K562 (cell line): Measurements from ENCODE around the gene TMEM234. TPM values are rescaled to one million over a fixed set of nuclear protein-coding genes. Genes with fewer than 3 reads are reported as not detected.

Experiments used
- FOXM1 ChIP-seq, 2 experiments: fragments of 450-650 bp in 1 of 2; sonication (generic) in 1 of 2; formaldehyde crosslinking in 1 of 2; IDR thresholded peaks; 2 replicates each; pipeline versions ENCODE4 v1.6.1 to v1.9.0; 2017 to 2022; ENCODE audit warnings: low read depth in 2 of 2, mild to moderate bottlenecking in 2 of 2, missing genetic modification reagents in 1 of 2, moderate library complexity in 1 of 2
- KLF13 ChIP-seq: fragments of 450-650 bp; IDR thresholded peaks from 2 replicates; pipeline ENCODE4 v1.6.1; 2016; ENCODE audit warnings: missing genetic modification characterization, low read depth, mild to moderate bottlenecking, missing compliant biosample characterization, moderate library complexity, borderline replicate concordance
- MECOM ChIP-seq: fragments of 250-450 bp; sonication (Bioruptor Pico); IDR thresholded peaks from 2 replicates; pipeline ENCODE4 v1.8.0; 2022; ENCODE audit warnings: inconsistent platforms
- NR4A1 ChIP-seq, 2 experiments: fragments of 250-450 bp in 1 of 2; fragments of 450-650 bp in 1 of 2; sonication (Bioruptor Pico) in 1 of 2; IDR thresholded peaks; 2 replicates each; pipeline versions ENCODE4 v1.4.0 to v1.6.1; 2016 to 2020; ENCODE audit warnings: mild to moderate bottlenecking in 2 of 2, missing compliant biosample characterization in 1 of 2, missing genetic modification characterization in 1 of 2, moderate library complexity in 1 of 2
- PML ChIP-seq: IDR thresholded peaks from 2 replicates; pipeline ENCODE4 v1.6.1; 2012; ENCODE audit warnings: low read length, inconsistent platforms
- PRPF4 ChIP-seq: fragments of 200-400 bp; formaldehyde crosslinking; IDR thresholded peaks from one replicate; pipeline ENCODE4 v1.6.1; 2017; ENCODE audit warnings: low read length, low read depth, mild to moderate bottlenecking; ENCODE audit not compliant: insufficient read depth, poor library complexity, severe bottlenecking
- RFX5 ChIP-seq: IDR thresholded peaks from 2 replicates; pipeline ENCODE4 v1.6.1; 2011; ENCODE audit warnings: low read depth, mild to moderate bottlenecking, improper control_type of control experiment, low read length
- XRCC4 ChIP-seq: IDR thresholded peaks from one replicate; pipeline ENCODE4 v1.6.1; 2011; ENCODE audit not compliant: insufficient read depth, insufficient read length; ENCODE audit errors: extremely low read depth
- ZBTB7A ChIP-seq: IDR thresholded peaks from 2 replicates; pipeline ENCODE4 v1.6.1; 2011; ENCODE audit warnings: low read depth, mild to moderate bottlenecking, low read length, moderate library complexity, borderline replicate concordance; ENCODE audit not compliant: control insufficient read depth
- ZNF584 ChIP-seq: fragments of 200-800 bp; sonication (Bioruptor generic); IDR thresholded peaks from 2 replicates; pipeline ENCODE4 v1.6.1; 2016; ENCODE audit warnings: low read depth, mild to moderate bottlenecking, missing genetic modification characterization, missing compliant biosample characterization
- polyA plus RNA-seq, 8 experiments: library from polyadenylated mRNA; depleted of rRNA in 4 of 8; stranded (reverse) in 5 of 8; unstranded in 3 of 8; fragments of >200 nt; fragmentation: Nextera tagmentation in 2 of 8; fragmentation: Illumina TruSeq in 1 of 8; extraction: Ambion mirVana in 2 of 8; extraction: Trizol in 1 of 8; gene quantifications; 2 replicates each; pipeline versions ENCODE4 v1.2.1 to v1.2.3, GENCODE V29; 2011 to 2014; ENCODE audit warnings: inconsistent platforms in 1 of 8, missing spikeins in 1 of 8
- total RNA-seq, 7 experiments: library from RNA; depleted of rRNA in 6 of 7; stranded (reverse); fragments of >200 nt in 6 of 7; fragmentation: Illumina TruSeq in 2 of 7; extraction: Trizol in 2 of 7; gene quantifications; 2 replicates each; pipeline versions ENCODE4 v1.2.1 to v1.2.3, GENCODE V29; 2011 to 2021; ENCODE audit warnings: low replicate concordance in 1 of 7
- TF ChIP-seq, protein P1 (sequence below), 3 experiments: fragments of 200-800 bp in 1 of 3; sonication (Bioruptor generic) in 1 of 3; sonication (generic) in 1 of 3; formaldehyde crosslinking in 1 of 3; IDR thresholded peaks; 2 replicates each; pipeline versions ENCODE4 v1.6.1 to v1.8.0; 2016 to 2022; ENCODE audit warnings: mild to moderate bottlenecking in 2 of 3, missing compliant biosample characterization in 2 of 3, missing genetic modification characterization in 2 of 3, missing genetic modification reagents in 1 of 3
- TF ChIP-seq, protein P2 (sequence below): fragments of 150-350 bp; IDR thresholded peaks from 2 replicates; pipeline ENCODE4 v1.6.1; 2014; ENCODE audit warnings: low read depth, mild to moderate bottlenecking, low read length, borderline replicate concordance
- TF ChIP-seq, protein P3 (sequence below): fragments of 450-650 bp; IDR thresholded peaks from 2 replicates; pipeline ENCODE4 v1.6.1; 2016; ENCODE audit warnings: missing biosample characterization, missing genetic modification characterization
- TF ChIP-seq, protein P4 (sequence below), 3 experiments: IDR thresholded peaks in 2 of 3; conservative IDR thresholded peaks in 1 of 3; 2 replicates each; pipeline ENCODE4 v1.5.1; 2011 to 2012; ENCODE audit warnings: low read length in 3 of 3, mild to moderate bottlenecking in 3 of 3, control low read depth in 2 of 3, improper control_type of control experiment in 1 of 3, inconsistent platforms in 1 of 3, low read depth in 1 of 3, mixed read lengths in 1 of 3, moderate library complexity in 1 of 3; ENCODE audit not compliant: insufficient read depth in 2 of 3
- TF ChIP-seq, protein P5 (sequence below): fragments of 250-450 bp; sonication (Bioruptor Pico); IDR thresholded peaks from 2 replicates; pipeline ENCODE4 v1.5.0; 2021

The TMEM234 gene
- total and polyA plus RNA-seq, 9 of the 15 experiments (the other 6 are each of a cell fraction or from before 2014, with no cell fraction given): 5.0 to 12.9 (median 7.6) TPM

DNA sequence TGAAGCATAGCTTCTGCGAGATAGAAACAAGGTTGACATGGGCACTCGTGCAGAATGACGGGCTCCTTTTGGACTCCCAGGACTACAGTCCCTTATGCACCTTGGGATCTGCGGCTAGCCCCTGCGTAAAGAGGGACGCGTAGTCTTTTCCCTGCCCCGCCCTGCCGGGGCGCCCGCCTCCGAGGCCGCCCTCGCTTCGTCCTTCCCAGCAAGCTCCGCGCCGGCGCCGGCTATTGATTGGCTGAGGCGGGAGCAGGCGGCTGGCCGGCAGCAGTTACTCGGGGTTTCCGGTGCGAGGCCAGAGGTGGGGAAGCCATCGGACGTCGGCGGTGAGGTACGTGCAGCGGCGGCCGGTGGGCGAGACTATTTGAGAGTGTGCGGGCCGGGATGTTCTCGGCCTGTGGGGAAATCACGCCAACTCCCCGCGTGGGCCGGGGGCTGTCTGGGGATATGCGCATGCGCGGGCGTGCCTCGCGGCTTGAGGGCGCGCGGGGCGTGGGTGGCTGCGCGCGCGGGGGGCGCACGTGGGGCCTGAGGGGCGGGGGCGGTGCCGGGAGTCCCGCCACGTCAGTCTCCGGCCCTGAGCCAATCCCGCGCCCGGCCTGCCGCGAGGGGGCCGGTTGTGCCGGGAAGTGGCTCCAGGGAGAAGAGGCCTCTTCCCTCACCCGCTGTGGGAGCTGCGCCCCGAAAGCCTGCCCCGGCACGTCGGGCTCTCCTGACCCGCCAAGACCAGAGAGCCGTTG is 42.5 kb downstream of the TMEM234 start, which contains the start of gene TXLNA (continued):
- TF ChIP-seq MECOM (CRISPR knock-in tag) (0 out of 2 replicates have a peak, but pooled peaks have one; percentile 19), KLF13 (tag) (peak; percentile 93), PRPF4 (peak; percentile 56), PML (peak; percentile 41), ZBTB7A (peak; percentile 80; the same call in 1 of the 2 replicates), ZNF584 (CRISPR knock-in tag) (peak; percentile 95), RFX5 (no peak), FOXM1 (IDR thresholded peaks at IDR 0.05; ENCODE audit: low read depth) (no peak), FOXM1 (CRISPR knock-in tag; IDR thresholded peaks at IDR 0.05; ENCODE audit: low read depth) (no peak), XRCC4 (no peak), NR4A1 (CRISPR knock-in tag; IDR thresholded peaks at IDR 0.05) (peak; percentile 17), NR4A1 (tag; IDR thresholded peaks at IDR 0.05) (peak; percentile 89)
- TF ChIP-seq, protein P1, sequence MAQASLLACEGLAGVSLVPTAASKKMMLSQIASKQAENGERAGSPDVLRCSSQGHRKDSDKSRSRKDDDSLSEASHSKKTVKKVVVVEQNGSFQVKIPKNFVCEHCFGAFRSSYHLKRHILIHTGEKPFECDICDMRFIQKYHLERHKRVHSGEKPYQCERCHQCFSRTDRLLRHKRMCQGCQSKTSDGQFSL (CRISPR knock-in tag; IDR thresholded peaks at IDR 0.05): 0 out of 2 replicates have a peak, but pooled peaks have one; percentile 1
- TF ChIP-seq, protein P1 (tag; IDR thresholded peaks at IDR 0.05): 0 out of 4 replicates have a peak, but pooled peaks of 1 of the 2 experiments have one; percentile 4
- TF ChIP-seq, protein P2, sequence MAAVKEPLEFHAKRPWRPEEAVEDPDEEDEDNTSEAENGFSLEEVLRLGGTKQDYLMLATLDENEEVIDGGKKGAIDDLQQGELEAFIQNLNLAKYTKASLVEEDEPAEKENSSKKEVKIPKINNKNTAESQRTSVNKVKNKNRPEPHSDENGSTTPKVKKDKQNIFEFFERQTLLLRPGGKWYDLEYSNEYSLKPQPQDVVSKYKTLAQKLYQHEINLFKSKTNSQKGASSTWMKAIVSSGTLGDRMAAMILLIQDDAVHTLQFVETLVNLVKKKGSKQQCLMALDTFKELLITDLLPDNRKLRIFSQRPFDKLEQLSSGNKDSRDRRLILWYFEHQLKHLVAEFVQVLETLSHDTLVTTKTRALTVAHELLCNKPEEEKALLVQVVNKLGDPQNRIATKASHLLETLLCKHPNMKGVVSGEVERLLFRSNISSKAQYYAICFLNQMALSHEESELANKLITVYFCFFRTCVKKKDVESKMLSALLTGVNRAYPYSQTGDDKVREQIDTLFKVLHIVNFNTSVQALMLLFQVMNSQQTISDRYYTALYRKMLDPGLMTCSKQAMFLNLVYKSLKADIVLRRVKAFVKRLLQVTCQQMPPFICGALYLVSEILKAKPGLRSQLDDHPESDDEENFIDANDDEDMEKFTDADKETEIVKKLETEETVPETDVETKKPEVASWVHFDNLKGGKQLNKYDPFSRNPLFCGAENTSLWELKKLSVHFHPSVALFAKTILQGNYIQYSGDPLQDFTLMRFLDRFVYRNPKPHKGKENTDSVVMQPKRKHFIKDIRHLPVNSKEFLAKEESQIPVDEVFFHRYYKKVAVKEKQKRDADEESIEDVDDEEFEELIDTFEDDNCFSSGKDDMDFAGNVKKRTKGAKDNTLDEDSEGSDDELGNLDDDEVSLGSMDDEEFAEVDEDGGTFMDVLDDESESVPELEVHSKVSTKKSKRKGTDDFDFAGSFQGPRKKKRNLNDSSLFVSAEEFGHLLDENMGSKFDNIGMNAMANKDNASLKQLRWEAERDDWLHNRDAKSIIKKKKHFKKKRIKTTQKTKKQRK: no peak
- TF ChIP-seq, protein P3, sequence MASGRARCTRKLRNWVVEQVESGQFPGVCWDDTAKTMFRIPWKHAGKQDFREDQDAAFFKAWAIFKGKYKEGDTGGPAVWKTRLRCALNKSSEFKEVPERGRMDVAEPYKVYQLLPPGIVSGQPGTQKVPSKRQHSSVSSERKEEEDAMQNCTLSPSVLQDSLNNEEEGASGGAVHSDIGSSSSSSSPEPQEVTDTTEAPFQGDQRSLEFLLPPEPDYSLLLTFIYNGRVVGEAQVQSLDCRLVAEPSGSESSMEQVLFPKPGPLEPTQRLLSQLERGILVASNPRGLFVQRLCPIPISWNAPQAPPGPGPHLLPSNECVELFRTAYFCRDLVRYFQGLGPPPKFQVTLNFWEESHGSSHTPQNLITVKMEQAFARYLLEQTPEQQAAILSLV (tag): 0 out of 2 replicates have a peak, but pooled peaks have one; percentile 4
- TF ChIP-seq, protein P4, sequence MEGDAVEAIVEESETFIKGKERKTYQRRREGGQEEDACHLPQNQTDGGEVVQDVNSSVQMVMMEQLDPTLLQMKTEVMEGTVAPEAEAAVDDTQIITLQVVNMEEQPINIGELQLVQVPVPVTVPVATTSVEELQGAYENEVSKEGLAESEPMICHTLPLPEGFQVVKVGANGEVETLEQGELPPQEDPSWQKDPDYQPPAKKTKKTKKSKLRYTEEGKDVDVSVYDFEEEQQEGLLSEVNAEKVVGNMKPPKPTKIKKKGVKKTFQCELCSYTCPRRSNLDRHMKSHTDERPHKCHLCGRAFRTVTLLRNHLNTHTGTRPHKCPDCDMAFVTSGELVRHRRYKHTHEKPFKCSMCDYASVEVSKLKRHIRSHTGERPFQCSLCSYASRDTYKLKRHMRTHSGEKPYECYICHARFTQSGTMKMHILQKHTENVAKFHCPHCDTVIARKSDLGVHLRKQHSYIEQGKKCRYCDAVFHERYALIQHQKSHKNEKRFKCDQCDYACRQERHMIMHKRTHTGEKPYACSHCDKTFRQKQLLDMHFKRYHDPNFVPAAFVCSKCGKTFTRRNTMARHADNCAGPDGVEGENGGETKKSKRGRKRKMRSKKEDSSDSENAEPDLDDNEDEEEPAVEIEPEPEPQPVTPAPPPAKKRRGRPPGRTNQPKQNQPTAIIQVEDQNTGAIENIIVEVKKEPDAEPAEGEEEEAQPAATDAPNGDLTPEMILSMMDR (IDR thresholded peaks at IDR 0.05 in 2 of 3, conservative IDR thresholded peaks at IDR 0.05 in 1 of 3; ENCODE audit: insufficient read depth in 2 of 3, low read depth in 1 of 3, low read length in 3 of 3): peak in 1 of 3 experiments; percentile 4; a peak in 1 of 6 replicates
- TF ChIP-seq, protein P5, sequence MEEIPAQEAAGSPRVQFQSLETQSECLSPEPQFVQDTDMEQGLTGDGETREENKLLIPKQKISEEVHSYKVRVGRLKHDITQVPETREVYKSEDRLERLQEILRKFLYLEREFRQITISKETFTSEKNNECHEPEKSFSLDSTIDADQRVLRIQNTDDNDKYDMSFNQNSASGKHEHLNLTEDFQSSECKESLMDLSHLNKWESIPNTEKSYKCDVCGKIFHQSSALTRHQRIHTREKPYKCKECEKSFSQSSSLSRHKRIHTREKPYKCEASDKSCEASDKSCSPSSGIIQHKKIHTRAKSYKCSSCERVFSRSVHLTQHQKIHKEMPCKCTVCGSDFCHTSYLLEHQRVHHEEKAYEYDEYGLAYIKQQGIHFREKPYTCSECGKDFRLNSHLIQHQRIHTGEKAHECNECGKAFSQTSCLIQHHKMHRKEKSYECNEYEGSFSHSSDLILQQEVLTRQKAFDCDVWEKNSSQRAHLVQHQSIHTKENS (CRISPR knock-in tag): no peak
